Measurements from ENCODE around the gene PLCB2. TPM values are rescaled to one million over a fixed set of nuclear protein-coding genes. Genes with fewer than 3 reads are reported as not detected.

The PLCB2 gene
- total and polyA plus RNA-seq, 9 of the 15 experiments (the other 6 are each of a cell fraction or from before 2014, with no cell fraction given): 0.37 to 12.3 (median 8.0) TPM

DNA sequence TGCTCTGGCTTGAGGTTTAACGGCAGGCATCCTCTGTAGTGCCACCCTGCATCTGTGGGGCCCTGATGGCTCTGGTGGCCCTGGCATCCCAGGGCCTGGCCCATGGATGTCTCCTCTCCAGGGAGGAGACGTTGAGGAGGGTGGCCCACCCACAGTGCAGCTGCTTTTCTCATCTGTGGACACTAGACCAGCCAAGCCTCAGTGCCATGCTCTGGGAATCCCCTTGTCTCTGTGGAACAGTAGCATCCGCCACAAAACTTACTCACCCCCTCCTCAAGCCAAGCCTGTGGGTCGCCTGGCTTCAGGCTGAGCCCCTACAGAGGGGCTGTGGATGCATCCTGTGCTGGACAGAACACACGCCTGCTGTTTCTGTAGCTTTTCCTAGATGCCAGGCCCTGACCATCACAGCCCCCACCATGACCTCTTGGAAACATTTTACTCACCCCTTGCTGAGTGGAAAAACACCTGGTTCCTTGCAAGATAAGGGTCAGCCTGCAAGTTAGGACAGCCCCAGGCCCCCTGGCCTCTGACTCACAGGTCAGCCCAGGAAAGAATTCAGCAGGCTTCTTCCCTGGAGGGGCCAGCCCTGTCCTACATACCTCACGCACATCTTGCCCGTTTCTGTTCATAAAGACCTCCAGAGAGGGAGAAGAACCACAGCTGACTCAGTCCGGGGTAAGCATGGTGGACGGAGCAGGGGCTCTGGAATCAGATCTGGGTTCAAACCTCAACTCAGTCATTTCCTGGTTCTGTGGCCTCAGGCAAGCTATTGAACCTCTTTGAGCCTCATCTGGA, 49.9 kb downstream of the PLCB2 start (continued):
- TF ChIP-seq, protein P1, sequence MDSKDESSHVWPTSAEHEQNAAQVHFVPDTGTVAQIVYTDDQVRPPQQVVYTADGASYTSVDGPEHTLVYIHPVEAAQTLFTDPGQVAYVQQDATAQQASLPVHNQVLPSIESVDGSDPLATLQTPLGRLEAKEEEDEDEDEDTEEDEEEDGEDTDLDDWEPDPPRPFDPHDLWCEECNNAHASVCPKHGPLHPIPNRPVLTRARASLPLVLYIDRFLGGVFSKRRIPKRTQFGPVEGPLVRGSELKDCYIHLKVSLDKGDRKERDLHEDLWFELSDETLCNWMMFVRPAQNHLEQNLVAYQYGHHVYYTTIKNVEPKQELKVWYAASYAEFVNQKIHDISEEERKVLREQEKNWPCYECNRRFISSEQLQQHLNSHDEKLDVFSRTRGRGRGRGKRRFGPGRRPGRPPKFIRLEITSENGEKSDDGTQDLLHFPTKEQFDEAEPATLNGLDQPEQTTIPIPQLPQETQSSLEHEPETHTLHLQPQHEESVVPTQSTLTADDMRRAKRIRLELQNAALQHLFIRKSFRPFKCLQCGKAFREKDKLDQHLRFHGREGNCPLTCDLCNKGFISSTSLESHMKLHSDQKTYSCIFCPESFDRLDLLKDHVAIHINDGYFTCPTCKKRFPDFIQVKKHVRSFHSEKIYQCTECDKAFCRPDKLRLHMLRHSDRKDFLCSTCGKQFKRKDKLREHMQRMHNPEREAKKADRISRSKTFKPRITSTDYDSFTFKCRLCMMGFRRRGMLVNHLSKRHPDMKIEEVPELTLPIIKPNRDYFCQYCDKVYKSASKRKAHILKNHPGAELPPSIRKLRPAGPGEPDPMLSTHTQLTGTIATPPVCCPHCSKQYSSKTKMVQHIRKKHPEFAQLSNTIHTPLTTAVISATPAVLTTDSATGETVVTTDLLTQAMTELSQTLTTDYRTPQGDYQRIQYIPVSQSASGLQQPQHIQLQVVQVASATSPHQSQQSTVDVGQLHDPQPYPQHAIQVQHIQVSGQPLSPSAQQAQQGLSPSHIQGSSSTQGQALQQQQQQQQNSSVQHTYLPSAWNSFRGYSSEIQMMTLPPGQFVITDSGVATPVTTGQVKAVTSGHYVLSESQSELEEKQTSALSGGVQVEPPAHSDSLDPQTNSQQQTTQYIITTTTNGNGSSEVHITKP (IDR thresholded peaks at IDR 0.05; ENCODE audit: partially characterized antibody): no peak
- TF ChIP-seq CREM (IDR thresholded peaks at IDR 0.05; ENCODE audit: low read depth) (no peak), ARID1B (IDR thresholded peaks at IDR 0.05) (peak; percentile 39; the same call in 1 of the 2 replicates), STAT5A (IDR thresholded peaks at IDR 0.05; ENCODE audit: borderline replicate concordance, low read length) (no peak), JUND (IDR thresholded peaks at IDR 0.05; ENCODE audit: borderline replicate concordance, low read depth, low read length) (peak; percentile 34; the same call in 1 of the 2 replicates), JUND (tag; IDR thresholded peaks at IDR 0.05; ENCODE audit: borderline replicate concordance, low read depth, low read length) (no peak), NFYB (IDR thresholded peaks at IDR 0.05; ENCODE audit: extremely low read depth, insufficient read length) (no peak), DDX20 (tag; IDR thresholded peaks at IDR 0.05; ENCODE audit: low read depth) (no peak), CAMTA2 (CRISPR knock-in tag; conservative IDR thresholded peaks at IDR 0.05) (no peak), ZNF695 (CRISPR knock-in tag; IDR thresholded peaks at IDR 0.05) (no peak), NCOA6 (IDR thresholded peaks at IDR 0.05) (no peak), RFX1 (IDR thresholded peaks at IDR 0.05) (no peak), ETV6 (IDR thresholded peaks at IDR 0.05; ENCODE audit: borderline replicate concordance in 1 of 2, low read depth in 2 of 2, low read length in 1 of 2) (no peak), ETV6 (CRISPR knock-in tag; IDR thresholded peaks at IDR 0.05; ENCODE audit: borderline replicate concordance) (no peak), CHD1 (IDR thresholded peaks at IDR 0.05; ENCODE audit: low read length) (no peak), CEBPB (tag; IDR thresholded peaks at IDR 0.05) (no peak), NR2C1 (IDR thresholded peaks at IDR 0.05) (no peak), NR2C1 (tag; IDR thresholded peaks at IDR 0.05) (peak; percentile 20; the same call in 1 of the 2 replicates), CBFA2T3 (IDR thresholded peaks at IDR 0.05) (peak; percentile 39)
- TF ChIP-seq, protein P2, sequence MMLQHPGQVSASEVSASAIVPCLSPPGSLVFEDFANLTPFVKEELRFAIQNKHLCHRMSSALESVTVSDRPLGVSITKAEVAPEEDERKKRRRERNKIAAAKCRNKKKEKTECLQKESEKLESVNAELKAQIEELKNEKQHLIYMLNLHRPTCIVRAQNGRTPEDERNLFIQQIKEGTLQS (IDR thresholded peaks at IDR 0.05): peak; percentile 34; the same call in 1 of the 2 replicates
- TF ChIP-seq, protein P2 (CRISPR knock-in tag; conservative IDR thresholded peaks at IDR 0.05): no peak
- TF ChIP-seq, protein P3, sequence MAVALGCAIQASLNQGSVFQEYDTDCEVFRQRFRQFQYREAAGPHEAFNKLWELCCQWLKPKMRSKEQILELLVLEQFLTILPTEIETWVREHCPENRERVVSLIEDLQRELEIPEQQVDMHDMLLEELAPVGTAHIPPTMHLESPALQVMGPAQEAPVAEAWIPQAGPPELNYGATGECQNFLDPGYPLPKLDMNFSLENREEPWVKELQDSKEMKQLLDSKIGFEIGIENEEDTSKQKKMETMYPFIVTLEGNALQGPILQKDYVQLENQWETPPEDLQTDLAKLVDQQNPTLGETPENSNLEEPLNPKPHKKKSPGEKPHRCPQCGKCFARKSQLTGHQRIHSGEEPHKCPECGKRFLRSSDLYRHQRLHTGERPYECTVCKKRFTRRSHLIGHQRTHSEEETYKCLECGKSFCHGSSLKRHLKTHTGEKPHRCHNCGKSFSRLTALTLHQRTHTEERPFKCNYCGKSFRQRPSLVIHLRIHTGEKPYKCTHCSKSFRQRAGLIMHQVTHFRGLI (CRISPR knock-in tag; IDR thresholded peaks at IDR 0.05): no peak
